Calu3 (cell line): ENCODE data around the gene ATXN2. TPM values are rescaled to one million over a fixed set of nuclear protein-coding genes. Genes with fewer than 3 reads are reported as not detected.

Experiments
- BruUV-seq: library from RNA; stranded (reverse); fragments of 400-500 nt; replicated peaks from 2 replicates; lab custom pipeline; 2021; lab: Mats Ljungman, UMichigan
- CTCF ChIA-PET: fragments of 300-600 bp; sonication (Branson Sonifier 250); formaldehyde crosslinking; loops from one replicate; lab custom pipeline; 2022; ENCODE audit warnings: antibody characterized with exemption; lab: Charles Lee
- DNase-seq: peaks from one replicate; pipeline ENCODE4 v3.0.0; 2022
- H3K27ac Mint-ChIP-seq: one replicate; pipeline ENCODE4 v1.8.0; 2022; ENCODE audit warnings: mixed read lengths; ENCODE audit not compliant: unreplicated experiment
- H3K27me3 Mint-ChIP-seq: one replicate; pipeline ENCODE4 v1.8.0; 2022; ENCODE audit warnings: mixed read lengths; ENCODE audit not compliant: unreplicated experiment
- H3K36me3 Mint-ChIP-seq: one replicate; pipeline ENCODE4 v1.8.0; 2022; ENCODE audit warnings: mild to moderate bottlenecking, moderate library complexity, mixed read lengths; ENCODE audit not compliant: insufficient read depth, unreplicated experiment
- H3K4me1 Mint-ChIP-seq: one replicate; pipeline ENCODE4 v1.8.0; 2022; ENCODE audit warnings: mild to moderate bottlenecking, low read depth, mixed read lengths; ENCODE audit not compliant: unreplicated experiment
- H3K4me3 Mint-ChIP-seq: one replicate; pipeline ENCODE4 v1.8.0; 2022; ENCODE audit warnings: mild to moderate bottlenecking, low read depth, moderate library complexity, mixed read lengths; ENCODE audit not compliant: unreplicated experiment
- H3K9me3 Mint-ChIP-seq: one replicate; pipeline ENCODE4 v1.8.0; 2022; ENCODE audit warnings: low read depth, mixed read lengths; ENCODE audit not compliant: unreplicated experiment
- CTCF ChIP-seq: fragments of 200-600 bp; IDR thresholded peaks from one replicate; pipeline ENCODE4 v1.8.0; 2022; ENCODE audit warnings: antibody characterized with exemption; ENCODE audit not compliant: unreplicated experiment
- intact Hi-C: fragments of 100-400 bp; cut with micrococcal nuclease; formaldehyde crosslinking; loops from one replicate; pipeline ENCODE4 v1.10.0; 2022; ENCODE audit not compliant: unreplicated experiment
- total RNA-seq: library from RNA; stranded (reverse); gene quantifications from 2 replicates; pipeline ENCODE4 v1.2.3, GENCODE V29; 2022

Gene ATXN2
- total RNA-seq, 1 experiment from 2014 or later: 123 TPM

DNA sequence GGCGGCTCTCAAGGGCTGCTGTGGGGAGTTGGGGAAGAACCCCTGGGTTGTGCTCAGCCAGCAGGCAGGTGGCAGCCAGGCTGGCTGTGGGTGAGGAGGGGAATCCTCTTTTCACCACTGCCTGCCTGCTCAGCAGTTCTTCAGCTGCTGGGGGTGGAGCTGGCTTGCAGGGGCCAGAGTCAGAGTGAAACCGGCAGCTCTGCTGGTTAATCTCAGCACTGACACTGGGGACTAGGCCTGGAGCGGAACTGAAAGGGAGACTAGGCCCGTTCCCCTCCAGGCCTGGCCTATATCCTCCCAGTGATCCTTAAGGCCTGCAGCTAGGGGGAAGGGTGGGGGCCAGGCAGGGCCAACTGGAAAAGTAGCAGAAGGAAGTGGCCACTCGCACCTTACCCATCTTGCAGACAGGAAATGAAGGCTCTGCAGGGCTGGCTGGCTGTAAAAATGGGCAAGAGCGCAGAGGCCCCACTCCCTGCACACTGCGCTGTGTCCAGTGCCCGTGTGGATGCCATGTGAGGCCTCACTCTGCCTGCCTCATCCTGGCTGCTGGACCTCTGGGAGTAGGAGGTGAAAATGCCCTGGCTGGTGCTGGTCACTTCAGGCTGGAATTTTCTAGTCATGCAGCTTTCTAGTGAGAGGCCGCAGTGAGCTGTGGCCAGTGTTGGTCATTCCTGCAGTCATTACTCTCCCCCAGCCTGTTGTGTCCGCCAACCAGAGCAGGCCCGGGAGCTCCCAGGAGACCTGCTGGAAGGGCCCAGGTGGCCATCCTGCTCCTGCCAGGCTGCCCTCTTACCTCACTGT, 154.0 kb downstream of the ATXN2 start:
- Mint-ChIP-seq H3K36me3 (peaks cover 78% of the 10 kb centered on the region), H3K9me3 (no peaks in the 10 kb centered on the region), H3K27me3 (no peaks in the 10 kb centered on the region), H3K27ac (no peak overlapping the region), H3K4me3 (no peak overlapping the region), H3K4me1 (peaks cover 9% of the 10 kb centered on the region)
- intact Hi-C loops: no loop called here
- DNase-seq: no peak
- BruUV-seq: no TSS peak
- TF ChIP-seq CTCF: no peak
- CTCF ChIA-PET: interaction anchor here (1.5 kb wide), 1 partner anchor 48 kb away, joined by 5 read pairs; no protein-coding TSS in a partner anchor

GRCh38 chr12:111444314-111444924, 154.7 kb downstream of the ATXN2 start:
- no peaks in the 10 kb centered on the region for H3K27me3 Mint-ChIP-seq
- CTCF ChIA-PET: no interaction called here
- no peak overlapping the region for H3K27ac Mint-ChIP-seq
- no peak for TF ChIP-seq CTCF
- no peak overlapping the region for H3K4me3 Mint-ChIP-seq
- intact Hi-C loops: no loop called here
- H3K9me3 Mint-ChIP-seq: no peaks in the 10 kb centered on the region
- BruUV-seq: no TSS peak
- peaks cover 9% of the 10 kb centered on the region for H3K4me1 Mint-ChIP-seq
- H3K36me3 Mint-ChIP-seq: peaks cover 80% of the 10 kb centered on the region
- DNase-seq: no peak

GRCh38 chr12:111443586-111443985, 155.5 kb downstream of the ATXN2 start:
- Mint-ChIP-seq H3K4me3 (no peak overlapping the region), H3K4me1 (peaks cover 13% of the 10 kb centered on the region), H3K9me3 (no peaks in the 10 kb centered on the region), H3K27ac (peak overlapping the region; percentile 53), H3K36me3 (peaks cover 83% of the 10 kb centered on the region), H3K27me3 (no peaks in the 10 kb centered on the region)
- DNase-seq: no peak
- CTCF ChIA-PET: interaction anchor here (0.6 kb wide), 2 partner anchors 24 to 254 kb away, joined by 3 to 5 read pairs; no protein-coding TSS in a partner anchor
- no peak for TF ChIP-seq CTCF
- no TSS peak for BruUV-seq
- intact Hi-C loops: no loop called here

- no TSS peak for BruUV-seq
- no peaks in the 10 kb centered on the region for H3K27me3 Mint-ChIP-seq
- DNase-seq: no peak
- intact Hi-C loops: no loop called here
- no peak overlapping the region for H3K4me3 Mint-ChIP-seq
- peak overlapping the region; percentile 53 for H3K27ac Mint-ChIP-seq
- H3K4me1 Mint-ChIP-seq: peaks cover 18% of the 10 kb centered on the region
- CTCF ChIA-PET: interaction anchor here (0.6 kb wide), 1 partner anchor 255 kb away, joined by 5 read pairs; no protein-coding TSS in a partner anchor
- no peaks in the 10 kb centered on the region for H3K9me3 Mint-ChIP-seq
- peaks cover 83% of the 10 kb centered on the region for H3K36me3 Mint-ChIP-seq
- no peak for TF ChIP-seq CTCF
Observed at GRCh38 chr12:111443086-111443485, 156.0 kb downstream of the ATXN2 start.
